Glutamatergic neuron (in vitro differentiated cells): ENCODE data around the gene DHRS13. TPM values are rescaled to one million over a fixed set of nuclear protein-coding genes. Genes with fewer than 3 reads are reported as not detected.

Experiments
- DNase-seq: peaks from one replicate; pipeline ENCODE4 v3.0.0; 2022
- H3K27ac Mint-ChIP-seq: one replicate; pipeline ENCODE4 v1.8.0; 2020; ENCODE audit warnings: mild to moderate bottlenecking, mixed read lengths, inconsistent platforms; ENCODE audit not compliant: unreplicated experiment
- H3K27me3 Mint-ChIP-seq: one replicate; pipeline ENCODE4 v1.8.0; 2020; ENCODE audit warnings: mild to moderate bottlenecking, moderate library complexity, mixed read lengths, inconsistent platforms; ENCODE audit not compliant: unreplicated experiment
- H3K36me3 Mint-ChIP-seq: one replicate; pipeline ENCODE4 v1.8.0; 2020; ENCODE audit warnings: mild to moderate bottlenecking, mixed read lengths, inconsistent platforms; ENCODE audit not compliant: unreplicated experiment
- H3K4me1 Mint-ChIP-seq: one replicate; pipeline ENCODE4 v1.8.0; 2020; ENCODE audit warnings: mild to moderate bottlenecking, low read depth, mixed read lengths, inconsistent platforms; ENCODE audit not compliant: unreplicated experiment
- H3K4me3 Mint-ChIP-seq: one replicate; pipeline ENCODE4 v1.8.0; 2020; ENCODE audit warnings: mild to moderate bottlenecking, mixed read lengths, inconsistent platforms; ENCODE audit not compliant: unreplicated experiment
- H3K9me3 Mint-ChIP-seq: one replicate; pipeline ENCODE4 v1.8.0; 2020; ENCODE audit warnings: mild to moderate bottlenecking, moderate library complexity, mixed read lengths, inconsistent platforms; ENCODE audit not compliant: unreplicated experiment
- CTCF ChIP-seq: fragments of 200-600 bp; sonication (generic); IDR thresholded peaks from one replicate; pipeline ENCODE4 v1.5.0; 2021; ENCODE audit not compliant: partially characterized antibody, unreplicated experiment
- total RNA-seq: library from RNA; stranded (reverse); fragmentation: NEBNext Ultra II Directional; extraction: Animal tissue kit (Norgen Biotek cat#: 25700); gene quantifications from one replicate; pipeline ENCODE4 v1.2.1, GENCODE V29; 2021; ENCODE audit not compliant: unreplicated experiment

Gene DHRS13
- total RNA-seq, 1 donor from 2014 or later: 17.0 TPM

DNA sequence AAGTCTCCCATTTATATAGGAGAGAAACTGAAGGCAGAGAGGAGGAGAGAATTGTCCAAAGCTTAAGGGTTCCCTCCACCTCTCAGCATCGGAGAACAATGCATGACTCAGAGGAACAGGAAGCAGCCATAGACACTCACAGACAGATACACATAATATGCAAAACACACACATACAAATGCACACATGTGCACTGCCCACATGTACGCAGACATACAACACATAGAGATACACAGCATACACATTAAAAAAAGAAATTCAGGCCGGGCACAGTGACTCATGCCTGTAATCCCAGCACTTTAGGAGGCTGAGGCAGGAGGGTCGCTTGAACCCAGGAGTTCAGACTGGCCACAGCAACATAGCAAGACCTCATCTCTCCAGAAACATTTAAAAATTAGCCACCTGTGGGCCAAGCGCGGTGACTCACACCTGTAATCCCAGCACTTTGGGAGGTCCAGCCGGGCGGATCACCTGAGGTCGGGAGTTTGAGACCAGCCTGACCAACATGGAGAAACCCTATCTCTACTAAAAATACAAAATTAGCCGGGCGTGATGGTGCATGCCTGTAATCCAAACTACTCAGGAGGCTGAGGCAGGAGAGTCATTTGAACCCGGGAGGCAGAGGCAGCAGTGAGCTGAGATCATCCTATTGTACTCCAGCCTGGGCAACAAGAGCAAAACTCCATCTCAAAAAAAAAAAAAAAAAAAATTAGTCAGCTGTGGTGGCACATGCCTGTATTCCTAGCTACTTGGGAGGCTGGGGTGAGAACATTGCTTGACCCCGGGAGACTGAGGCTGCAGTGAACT, 36.7 kb downstream of the DHRS13 start:
- Mint-ChIP-seq H3K4me1 (peaks cover 7% of the 10 kb centered on the region), H3K27me3 (peaks cover 1% of the 10 kb centered on the region), H3K27ac (no peak overlapping the region), H3K9me3 (peaks cover 6% of the 10 kb centered on the region), H3K36me3 (no peaks in the 10 kb centered on the region), H3K4me3 (no peak overlapping the region)
- no peak for DNase-seq
- no peak for TF ChIP-seq CTCF

DNA sequence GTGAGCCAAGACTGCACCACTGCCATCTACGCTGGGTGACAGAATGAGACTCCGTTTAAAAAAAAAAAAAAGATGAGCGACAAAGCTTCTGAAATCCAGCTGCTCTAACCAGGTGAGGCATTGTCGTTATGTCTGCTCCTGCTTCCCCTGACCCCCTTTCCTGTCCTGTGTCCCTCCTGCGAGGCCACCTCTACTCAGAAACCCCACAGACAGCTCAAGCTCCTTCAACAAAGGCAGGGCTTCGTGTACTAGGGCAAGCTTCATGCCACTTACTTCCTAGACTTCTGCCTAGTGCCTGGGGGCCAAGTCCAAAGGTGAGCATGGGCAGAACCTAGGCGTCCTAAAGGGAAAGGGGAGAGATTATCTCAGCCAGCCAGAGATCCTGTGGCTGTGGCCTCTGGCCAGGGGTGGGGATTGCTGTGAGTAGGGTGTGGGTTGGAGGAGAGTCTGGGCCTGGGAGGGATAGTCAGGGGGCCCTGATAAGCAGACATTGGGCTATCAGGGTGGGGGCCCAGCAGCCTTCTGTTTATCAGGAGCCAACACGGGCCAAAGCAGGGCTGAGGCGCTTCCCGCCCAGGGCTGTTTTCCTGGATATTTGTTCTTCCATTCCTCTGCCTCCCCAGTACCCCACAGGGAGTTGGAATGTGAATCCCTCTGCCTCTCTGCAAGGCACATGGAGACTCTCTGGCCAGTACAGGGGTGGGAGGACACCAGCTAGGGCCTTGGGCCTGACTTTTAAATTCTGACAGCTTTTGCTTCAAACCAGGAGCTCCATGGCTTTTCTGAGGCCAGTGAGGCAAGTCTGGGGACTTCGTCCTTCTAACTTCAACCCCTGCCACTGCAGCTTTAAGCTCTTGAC, 37.7 kb downstream of the DHRS13 start:
- H3K36me3 Mint-ChIP-seq: no peaks in the 10 kb centered on the region
- no peak overlapping the region for H3K4me3 Mint-ChIP-seq
- peaks cover 4% of the 10 kb centered on the region for H3K9me3 Mint-ChIP-seq
- H3K27me3 Mint-ChIP-seq: no peaks in the 10 kb centered on the region
- DNase-seq: no peak
- no peak for TF ChIP-seq CTCF
- no peak overlapping the region for H3K27ac Mint-ChIP-seq
- peaks cover 7% of the 10 kb centered on the region for H3K4me1 Mint-ChIP-seq

GRCh38 chr17:28863953-28864352, 38.9 kb downstream of the DHRS13 start:
- no peak for DNase-seq
- Mint-ChIP-seq H3K4me3 (no peak overlapping the region), H3K4me1 (peaks cover 7% of the 10 kb centered on the region), H3K9me3 (peaks cover 4% of the 10 kb centered on the region), H3K27me3 (no peaks in the 10 kb centered on the region), H3K27ac (no peak overlapping the region), H3K36me3 (no peaks in the 10 kb centered on the region)
- no peak for TF ChIP-seq CTCF

DNA sequence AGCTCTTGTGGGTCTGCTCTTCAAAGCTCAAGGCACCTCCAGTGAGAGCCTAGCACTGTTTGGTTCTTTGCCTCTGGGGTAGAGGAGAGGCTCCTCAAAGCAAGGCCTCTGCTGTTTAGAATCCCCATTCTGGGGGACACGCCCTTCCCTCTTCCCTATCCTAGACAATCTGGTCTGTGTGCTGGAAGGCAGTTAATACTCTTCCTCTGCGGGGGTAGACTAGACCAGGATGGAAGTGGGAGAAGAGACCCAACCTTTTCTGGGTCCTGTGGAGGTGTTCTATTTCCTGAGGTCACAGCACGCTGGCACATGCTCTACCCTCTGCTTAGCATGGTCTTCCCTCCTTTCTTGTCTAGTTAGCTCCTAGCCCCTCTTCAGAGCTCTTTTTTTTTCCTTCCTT, 40.3 kb downstream of the DHRS13 start:
- H3K27me3 Mint-ChIP-seq: no peaks in the 10 kb centered on the region
- peaks cover 4% of the 10 kb centered on the region for H3K4me1 Mint-ChIP-seq
- DNase-seq: no peak
- no peaks in the 10 kb centered on the region for H3K36me3 Mint-ChIP-seq
- no peak for TF ChIP-seq CTCF
- H3K27ac Mint-ChIP-seq: no peak overlapping the region
- H3K4me3 Mint-ChIP-seq: no peak overlapping the region
- H3K9me3 Mint-ChIP-seq: peaks cover 2% of the 10 kb centered on the region
